A673 (cell line): Measurements from ENCODE around the gene ASB13. TPM values are rescaled to one million over a fixed set of nuclear protein-coding genes. Genes with fewer than 3 reads are reported as not detected.
A peak's percentile ranks its signal among the peaks of the same experiment; 100 is the strongest.

Experiments used
- BruUV-seq: library from RNA; stranded (reverse); fragments of 400-500 nt; replicated peaks from 2 replicates; lab custom pipeline; 2021; lab: Mats Ljungman, UMichigan
- CTCF ChIA-PET: fragments of 300-600 bp; sonication (Branson Sonifier 250); formaldehyde crosslinking; loops from one replicate; lab custom pipeline; 2022; ENCODE audit warnings: antibody characterized with exemption; lab: Charles Lee
- POLR2A ChIA-PET: fragments of 300-600 bp; sonication (Branson Sonifier 250); formaldehyde crosslinking; loops from one replicate; lab custom pipeline; 2022; ENCODE audit warnings: antibody characterized with exemption; ENCODE audit not compliant: low non-redundant PET; lab: Charles Lee
- DNase-seq: peaks from one replicate; pipeline ENCODE4 v3.0.0-alpha.2; 2015; ENCODE audit warnings: low spot score
- H3K27ac ChIP-seq: fragments of 200-600 bp; sonication (generic); 2 replicates; pipeline ENCODE4 v1.5.1; 2016; ENCODE audit warnings: mixed run types, low read depth, mild to moderate bottlenecking, mixed read lengths, antibody characterized with exemption, low read length; ENCODE audit not compliant: poor library complexity, severe bottlenecking
- H3K27me3 ChIP-seq: fragments of 200-600 bp; sonication (generic); replicated peaks from 2 replicates; pipeline ENCODE4 v1.6.1; 2017; ENCODE audit warnings: mixed run types, low read depth, mild to moderate bottlenecking, mixed read lengths, antibody characterized with exemption, low read length; ENCODE audit not compliant: insufficient read depth, poor library complexity
- H3K36me3 ChIP-seq: fragments of 200-600 bp; sonication (generic); 2 replicates; pipeline ENCODE4 v1.6.1; 2016; ENCODE audit warnings: mixed run types, mild to moderate bottlenecking, mixed read lengths, antibody characterized with exemption, low read length; ENCODE audit not compliant: insufficient read depth, poor library complexity, severe bottlenecking
- H3K4me1 ChIP-seq: fragments of 200-600 bp; sonication (generic); 2 replicates; pipeline ENCODE4 v1.6.1; 2017; ENCODE audit warnings: mixed run types, mild to moderate bottlenecking, mixed read lengths, antibody characterized with exemption, low read length; ENCODE audit not compliant: insufficient read depth, poor library complexity, severe bottlenecking
- H3K4me3 ChIP-seq: fragments of 200-600 bp; sonication (generic); 2 replicates; pipeline ENCODE4 v1.5.1; 2016; ENCODE audit warnings: low read depth, mixed run types, mild to moderate bottlenecking, mixed read lengths, low read length; ENCODE audit not compliant: poor library complexity, severe bottlenecking
- H3K9me3 ChIP-seq: fragments of 200-600 bp; sonication (generic); 2 replicates; pipeline ENCODE4 v1.6.1; 2016; ENCODE audit warnings: mixed run types, low read depth, mild to moderate bottlenecking, mixed read lengths, antibody characterized with exemption, low read length; ENCODE audit not compliant: poor library complexity, severe bottlenecking
- CTCF ChIP-seq: fragments of 300-800, 200-600 bp; sonication (generic); conservative IDR thresholded peaks from 2 replicates; pipeline ENCODE4 v1.5.1; 2017; ENCODE audit warnings: low read depth, mild to moderate bottlenecking, antibody characterized with exemption, low read length, moderate library complexity, mixed read lengths
- EZH2 ChIP-seq: fragments of 200-600 bp; sonication (generic); IDR thresholded peaks from 2 replicates; pipeline ENCODE4 v1.6.1; 2017; ENCODE audit warnings: borderline replicate concordance, low read depth, mild to moderate bottlenecking, mixed read lengths, antibody characterized with exemption, low read length; ENCODE audit not compliant: poor library complexity, severe bottlenecking
- intact Hi-C: fragments of 100-400 bp; cut with micrococcal nuclease; formaldehyde crosslinking; loops from one replicate; pipeline ENCODE4 v1.10.0; 2022; ENCODE audit not compliant: unreplicated experiment
- total RNA-seq: library from RNA; stranded (reverse); gene quantifications from 2 replicates; pipeline ENCODE4 v1.2.3, GENCODE V29; 2021

Gene ASB13
- total RNA-seq, 1 experiment from 2014 or later = 11.9 TPM

GRCh38 chr10:5659702-5660528 lies 6.5 kb downstream of the ASB13 start:
- H3K27ac ChIP-seq = no peak overlapping the region
- H3K9me3 ChIP-seq = no peaks in the 10 kb centered on the region
- H3K36me3 ChIP-seq = no peaks in the 10 kb centered on the region
- intact Hi-C loops = no loop called here
- H3K27me3 ChIP-seq = no peaks in the 10 kb centered on the region
- DNase-seq = no peak
- CTCF ChIA-PET = no interaction called here
- POLR2A ChIA-PET = no interaction called here
- TF ChIP-seq EZH2 (no peak), CTCF (no peak)
- BruUV-seq = no TSS peak
- H3K4me1 ChIP-seq = no peaks in the 10 kb centered on the region
- H3K4me3 ChIP-seq = no peak overlapping the region

GRCh38 chr10:5658871-5659618 lies 7.3 kb downstream of the ASB13 start:
- TF ChIP-seq EZH2 (no peak), CTCF (no peak)
- no peak overlapping the region for H3K4me3 ChIP-seq
- CTCF ChIA-PET = no interaction called here
- H3K36me3 ChIP-seq = no peaks in the 10 kb centered on the region
- no peaks in the 10 kb centered on the region for H3K4me1 ChIP-seq
- no TSS peak for BruUV-seq
- POLR2A ChIA-PET = no interaction called here
- no peaks in the 10 kb centered on the region for H3K27me3 ChIP-seq
- peak; percentile 24 for DNase-seq
- H3K9me3 ChIP-seq = no peaks in the 10 kb centered on the region
- no peak overlapping the region for H3K27ac ChIP-seq
- intact Hi-C loops = no loop called here

GRCh38 chr10:5656737-5657579 lies 9.4 kb downstream of the ASB13 start:
- Histone ChIP-seq H3K27ac (no peak overlapping the region), H3K36me3 (no peaks in the 10 kb centered on the region), H3K9me3 (no peaks in the 10 kb centered on the region), H3K4me3 (no peak overlapping the region), H3K4me1 (no peaks in the 10 kb centered on the region), H3K27me3 (no peaks in the 10 kb centered on the region)
- no peak for DNase-seq
- ChIA-PET POLR2A (no interaction called here), CTCF (no interaction called here)
- BruUV-seq = no TSS peak
- intact Hi-C loops = no loop called here
- TF ChIP-seq CTCF (no peak), EZH2 (no peak)
